HepG2 (cell line): Measurements from ENCODE around the gene NAMPT. TPM values are rescaled to one million over a fixed set of nuclear protein-coding genes. Genes with fewer than 3 reads are reported as not detected.

Experiments
- ADNP ChIP-seq: sonication (generic); formaldehyde crosslinking; IDR thresholded peaks from 2 replicates; pipeline ENCODE4 v1.4.0; 2020; ENCODE audit warnings: missing genetic modification reagents
- AGO1 ChIP-seq: fragments of 200-400 bp; formaldehyde crosslinking; IDR thresholded peaks from 2 replicates; pipeline ENCODE4 v1.6.1; 2017; ENCODE audit warnings: mild to moderate bottlenecking, low read depth, low read length, moderate library complexity; ENCODE audit not compliant: poor library complexity, severe bottlenecking
- CAMTA2 ChIP-seq: sonication (generic); formaldehyde crosslinking; IDR thresholded peaks from 2 replicates; pipeline ENCODE4 v1.4.0; 2020; ENCODE audit warnings: mild to moderate bottlenecking, missing genetic modification reagents, borderline replicate concordance
- FOXP1 ChIP-seq, 2 experiments: fragments of 450-650 bp in 1 of 2; IDR thresholded peaks; 2 replicates each; pipeline ENCODE4 v1.6.1; 2017 to 2018; ENCODE audit warnings: antibody characterized with exemption in 1 of 2
- JDP2 ChIP-seq: sonication (generic); formaldehyde crosslinking; IDR thresholded peaks from 2 replicates; pipeline ENCODE4 v1.8.1; 2022; ENCODE audit warnings: missing genetic modification reagents, borderline replicate concordance
- MED8 ChIP-seq: sonication (generic); formaldehyde crosslinking; IDR thresholded peaks from 2 replicates; pipeline ENCODE4 v1.8.1; 2023; ENCODE audit warnings: mild to moderate bottlenecking, missing genetic modification reagents; ENCODE audit not compliant: insufficient replicate concordance
- MTF1 ChIP-seq: sonication (generic); formaldehyde crosslinking; IDR thresholded peaks from 2 replicates; pipeline ENCODE4 v1.5.0; 2020; ENCODE audit warnings: missing genetic modification reagents
- PHF20 ChIP-seq: sonication (generic); formaldehyde crosslinking; IDR thresholded peaks from 2 replicates; pipeline ENCODE4 v1.5.0; 2020; ENCODE audit warnings: mild to moderate bottlenecking, missing genetic modification reagents
- RORA ChIP-seq: sonication (generic); formaldehyde crosslinking; IDR thresholded peaks from 2 replicates; pipeline ENCODE4 v1.5.0; 2020; ENCODE audit warnings: mild to moderate bottlenecking, missing genetic modification reagents, moderate library complexity
- SKI ChIP-seq: fragments of 450-650 bp; IDR thresholded peaks from one replicate; pipeline ENCODE4 v1.6.1; 2018; ENCODE audit warnings: mild to moderate bottlenecking; ENCODE audit not compliant: partially characterized antibody
- TBX2 ChIP-seq: sonication (generic); formaldehyde crosslinking; IDR thresholded peaks from 2 replicates; pipeline ENCODE4 v1.5.0; 2020; ENCODE audit warnings: missing genetic modification reagents, mild to moderate bottlenecking, borderline replicate concordance
- ZFAT ChIP-seq: sonication (generic); formaldehyde crosslinking; conservative IDR thresholded peaks from 2 replicates; pipeline ENCODE4 v1.8.1; 2023; ENCODE audit warnings: missing genetic modification reagents, inconsistent platforms
- ZMYM4 ChIP-seq: sonication (generic); formaldehyde crosslinking; IDR thresholded peaks from 2 replicates; pipeline ENCODE4 v1.8.1; 2023; ENCODE audit warnings: mild to moderate bottlenecking, missing genetic modification reagents
- ZNF12 ChIP-seq: sonication (generic); formaldehyde crosslinking; IDR thresholded peaks from 2 replicates; pipeline ENCODE4 v1.5.0; 2020; ENCODE audit warnings: missing genetic modification reagents
- ZNF180 ChIP-seq: sonication (generic); formaldehyde crosslinking; IDR thresholded peaks from 2 replicates; pipeline ENCODE4 v1.4.0; 2020; ENCODE audit warnings: low read depth, missing genetic modification reagents, borderline replicate concordance
- ZNF232 ChIP-seq: sonication (generic); formaldehyde crosslinking; IDR thresholded peaks from 2 replicates; pipeline ENCODE4 v1.4.0; 2020; ENCODE audit warnings: missing genetic modification reagents, borderline replicate concordance
- ZNF83 ChIP-seq: sonication (generic); formaldehyde crosslinking; IDR thresholded peaks from 2 replicates; pipeline ENCODE4 v1.4.0; 2020; ENCODE audit warnings: missing genetic modification reagents, mild to moderate bottlenecking, borderline replicate concordance
- ZNF879 ChIP-seq: sonication (generic); formaldehyde crosslinking; IDR thresholded peaks from 2 replicates; pipeline ENCODE4 v1.8.1; 2023; ENCODE audit warnings: missing genetic modification reagents
- polyA plus RNA-seq, 8 experiments: library from polyadenylated mRNA; depleted of rRNA in 3 of 8; stranded (reverse) in 7 of 8; unstranded in 1 of 8; fragments of >200 nt; fragmentation: Illumina TruSeq in 4 of 8; extraction: Trizol in 4 of 8; gene quantifications; 2 replicates each; pipeline versions ENCODE4 v1.2.1 to v1.2.3, GENCODE V29; 2011 to 2016; ENCODE audit warnings: low read depth in 4 of 8, missing spikeins in 1 of 8, mixed read lengths in 1 of 8; ENCODE audit not compliant: insufficient read depth in 1 of 8
- total RNA-seq, 5 experiments: library from RNA; depleted of rRNA; stranded (reverse); fragments of >200 nt; fragmentation: Illumina TruSeq; extraction: Trizol; gene quantifications; 2 replicates each; pipeline ENCODE4 v1.2.3, GENCODE V29; 2016; ENCODE audit warnings: low read depth in 1 of 5
- TF ChIP-seq, protein P1 (sequence below): sonication (generic); formaldehyde crosslinking; IDR thresholded peaks from 2 replicates; pipeline ENCODE4 v1.5.0; 2020; ENCODE audit warnings: missing genetic modification reagents
- TF ChIP-seq, protein P2 (sequence below): sonication (generic); formaldehyde crosslinking; IDR thresholded peaks from 2 replicates; pipeline ENCODE4 v1.5.1; 2020; ENCODE audit warnings: mild to moderate bottlenecking, missing genetic modification reagents, borderline replicate concordance
- TF ChIP-seq, protein P3 (sequence below): sonication (generic); formaldehyde crosslinking; IDR thresholded peaks from 2 replicates; pipeline ENCODE4 v1.4.0; 2020; ENCODE audit warnings: missing genetic modification reagents
- TF ChIP-seq, protein P4 (sequence below): sonication (generic); formaldehyde crosslinking; IDR thresholded peaks from 2 replicates; pipeline ENCODE4 v1.4.0; 2020; ENCODE audit warnings: mild to moderate bottlenecking, missing genetic modification reagents
- TF ChIP-seq, protein P5 (sequence below): sonication (generic); formaldehyde crosslinking; IDR thresholded peaks from 2 replicates; pipeline ENCODE4 v1.5.0; 2020; ENCODE audit warnings: mild to moderate bottlenecking, low read depth, missing genetic modification reagents, borderline replicate concordance

The NAMPT gene
- total and polyA plus RNA-seq, 2 of the 13 experiments (the other 11 are each of a cell fraction or from before 2014, with no cell fraction given) = 15.8 to 67.7 TPM

DNA sequence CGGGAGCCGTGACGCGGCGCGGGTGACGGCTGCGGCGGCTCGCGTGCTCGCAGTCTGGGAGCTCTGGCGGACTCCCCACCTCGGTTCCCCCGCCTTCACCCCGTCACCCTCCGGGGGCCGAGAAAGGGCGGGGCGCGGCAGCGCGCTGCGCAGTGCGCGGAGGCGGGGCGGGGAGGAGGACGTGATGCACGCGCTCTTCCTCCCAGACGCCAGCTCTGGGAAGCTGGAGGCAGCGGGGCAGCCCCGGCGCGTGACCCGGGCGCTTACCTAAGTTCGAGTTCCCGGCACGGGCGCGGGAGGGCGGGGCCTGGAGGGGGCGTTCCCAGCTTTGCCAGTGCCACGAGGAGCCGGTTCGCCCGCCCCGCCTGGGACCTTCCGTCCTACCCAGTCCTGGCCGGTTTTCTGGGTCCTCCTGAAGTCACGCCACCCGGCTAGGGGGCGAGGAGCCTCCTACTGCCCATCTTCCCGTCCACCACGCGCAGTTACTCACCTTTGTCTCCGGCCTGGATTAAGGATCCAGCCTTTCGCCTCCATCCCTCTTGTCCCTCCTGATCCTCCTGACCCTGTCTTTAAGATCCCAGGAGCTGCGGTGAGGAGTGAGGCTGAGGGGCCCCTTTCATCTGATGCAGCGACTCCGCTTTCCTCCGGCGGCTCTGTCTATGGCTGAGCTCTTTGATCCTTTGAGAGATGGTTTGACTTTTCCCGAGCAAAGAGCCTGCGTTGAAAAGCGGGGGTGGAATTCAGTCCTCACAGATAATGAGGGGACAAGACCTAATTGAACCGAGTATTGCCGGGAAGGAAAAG lies 470 bp upstream of the NAMPT start (continued):
- TF ChIP-seq, protein P1, sequence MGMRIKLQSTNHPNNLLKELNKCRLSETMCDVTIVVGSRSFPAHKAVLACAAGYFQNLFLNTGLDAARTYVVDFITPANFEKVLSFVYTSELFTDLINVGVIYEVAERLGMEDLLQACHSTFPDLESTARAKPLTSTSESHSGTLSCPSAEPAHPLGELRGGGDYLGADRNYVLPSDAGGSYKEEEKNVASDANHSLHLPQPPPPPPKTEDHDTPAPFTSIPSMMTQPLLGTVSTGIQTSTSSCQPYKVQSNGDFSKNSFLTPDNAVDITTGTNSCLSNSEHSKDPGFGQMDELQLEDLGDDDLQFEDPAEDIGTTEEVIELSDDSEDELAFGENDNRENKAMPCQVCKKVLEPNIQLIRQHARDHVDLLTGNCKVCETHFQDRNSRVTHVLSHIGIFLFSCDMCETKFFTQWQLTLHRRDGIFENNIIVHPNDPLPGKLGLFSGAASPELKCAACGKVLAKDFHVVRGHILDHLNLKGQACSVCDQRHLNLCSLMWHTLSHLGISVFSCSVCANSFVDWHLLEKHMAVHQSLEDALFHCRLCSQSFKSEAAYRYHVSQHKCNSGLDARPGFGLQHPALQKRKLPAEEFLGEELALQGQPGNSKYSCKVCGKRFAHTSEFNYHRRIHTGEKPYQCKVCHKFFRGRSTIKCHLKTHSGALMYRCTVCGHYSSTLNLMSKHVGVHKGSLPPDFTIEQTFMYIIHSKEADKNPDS (CRISPR knock-in tag) = no peak
- no peak for TF ChIP-seq JDP2 (CRISPR knock-in tag)
- TF ChIP-seq RORA (CRISPR knock-in tag) = no peak
- no peak for TF ChIP-seq CAMTA2 (CRISPR knock-in tag)
- TF ChIP-seq ZMYM4 = peak; percentile 89
- no peak for TF ChIP-seq ADNP (CRISPR knock-in tag)
- TF ChIP-seq, protein P2, sequence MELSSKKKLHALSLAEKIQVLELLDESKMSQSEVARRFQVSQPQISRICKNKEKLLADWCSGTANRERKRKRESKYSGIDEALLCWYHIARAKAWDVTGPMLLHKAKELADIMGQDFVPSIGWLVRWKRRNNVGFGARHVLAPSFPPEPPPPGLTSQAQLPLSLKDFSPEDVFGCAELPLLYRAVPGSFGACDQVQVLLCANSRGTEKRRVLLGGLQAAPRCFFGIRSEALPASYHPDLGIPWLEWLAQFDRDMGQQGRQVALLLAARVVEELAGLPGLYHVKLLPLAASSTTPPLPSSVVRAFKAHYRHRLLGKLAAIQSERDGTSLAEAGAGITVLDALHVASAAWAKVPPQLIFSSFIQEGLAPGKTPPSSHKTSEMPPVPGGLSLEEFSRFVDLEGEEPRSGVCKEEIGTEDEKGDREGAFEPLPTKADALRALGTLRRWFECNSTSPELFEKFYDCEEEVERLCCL = no peak
- TF ChIP-seq PHF20 (CRISPR knock-in tag) = no peak; the same call in 1 of the 2 replicates
- TF ChIP-seq, protein P3, sequence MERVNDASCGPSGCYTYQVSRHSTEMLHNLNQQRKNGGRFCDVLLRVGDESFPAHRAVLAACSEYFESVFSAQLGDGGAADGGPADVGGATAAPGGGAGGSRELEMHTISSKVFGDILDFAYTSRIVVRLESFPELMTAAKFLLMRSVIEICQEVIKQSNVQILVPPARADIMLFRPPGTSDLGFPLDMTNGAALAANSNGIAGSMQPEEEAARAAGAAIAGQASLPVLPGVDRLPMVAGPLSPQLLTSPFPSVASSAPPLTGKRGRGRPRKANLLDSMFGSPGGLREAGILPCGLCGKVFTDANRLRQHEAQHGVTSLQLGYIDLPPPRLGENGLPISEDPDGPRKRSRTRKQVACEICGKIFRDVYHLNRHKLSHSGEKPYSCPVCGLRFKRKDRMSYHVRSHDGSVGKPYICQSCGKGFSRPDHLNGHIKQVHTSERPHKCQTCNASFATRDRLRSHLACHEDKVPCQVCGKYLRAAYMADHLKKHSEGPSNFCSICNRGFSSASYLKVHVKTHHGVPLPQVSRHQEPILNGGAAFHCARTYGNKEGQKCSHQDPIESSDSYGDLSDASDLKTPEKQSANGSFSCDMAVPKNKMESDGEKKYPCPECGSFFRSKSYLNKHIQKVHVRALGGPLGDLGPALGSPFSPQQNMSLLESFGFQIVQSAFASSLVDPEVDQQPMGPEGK = peak; percentile 85; the same call in 1 of the 2 replicates
- TF ChIP-seq TBX2 (CRISPR knock-in tag) = peak; percentile 90
- peak; percentile 68 for TF ChIP-seq SKI
- TF ChIP-seq AGO1 = peak; percentile 33
- no peak for TF ChIP-seq ZNF12
- no peak for TF ChIP-seq MED8 (CRISPR knock-in tag)
- no peak for TF ChIP-seq FOXP1 (IDR thresholded peaks at IDR 0.05)
- TF ChIP-seq FOXP1 (CRISPR knock-in tag; IDR thresholded peaks at IDR 0.05) = no peak
- no peak for TF ChIP-seq MTF1
- TF ChIP-seq, protein P4, sequence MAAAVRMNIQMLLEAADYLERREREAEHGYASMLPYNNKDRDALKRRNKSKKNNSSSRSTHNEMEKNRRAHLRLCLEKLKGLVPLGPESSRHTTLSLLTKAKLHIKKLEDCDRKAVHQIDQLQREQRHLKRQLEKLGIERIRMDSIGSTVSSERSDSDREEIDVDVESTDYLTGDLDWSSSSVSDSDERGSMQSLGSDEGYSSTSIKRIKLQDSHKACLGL (CRISPR knock-in tag) = peak; percentile 74
- peak; percentile 44; the same call in 1 of the 2 replicates for TF ChIP-seq ZNF83 (CRISPR knock-in tag)
- TF ChIP-seq ZNF232 (CRISPR knock-in tag) = no peak
- no peak for TF ChIP-seq ZNF180
- TF ChIP-seq, protein P5, sequence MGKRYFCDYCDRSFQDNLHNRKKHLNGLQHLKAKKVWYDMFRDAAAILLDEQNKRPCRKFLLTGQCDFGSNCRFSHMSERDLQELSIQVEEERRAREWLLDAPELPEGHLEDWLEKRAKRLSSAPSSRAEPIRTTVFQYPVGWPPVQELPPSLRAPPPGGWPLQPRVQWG (CRISPR knock-in tag) = no peak
- TF ChIP-seq ZNF879 = 0 out of 2 replicates have a peak, but pooled peaks have one; percentile 60
- TF ChIP-seq ZFAT (CRISPR knock-in tag) = no peak
